ENCODE measurements around the gene DYNLT2.
A peak's percentile ranks its signal among the peaks of the same experiment; 100 is the strongest.

DNA sequence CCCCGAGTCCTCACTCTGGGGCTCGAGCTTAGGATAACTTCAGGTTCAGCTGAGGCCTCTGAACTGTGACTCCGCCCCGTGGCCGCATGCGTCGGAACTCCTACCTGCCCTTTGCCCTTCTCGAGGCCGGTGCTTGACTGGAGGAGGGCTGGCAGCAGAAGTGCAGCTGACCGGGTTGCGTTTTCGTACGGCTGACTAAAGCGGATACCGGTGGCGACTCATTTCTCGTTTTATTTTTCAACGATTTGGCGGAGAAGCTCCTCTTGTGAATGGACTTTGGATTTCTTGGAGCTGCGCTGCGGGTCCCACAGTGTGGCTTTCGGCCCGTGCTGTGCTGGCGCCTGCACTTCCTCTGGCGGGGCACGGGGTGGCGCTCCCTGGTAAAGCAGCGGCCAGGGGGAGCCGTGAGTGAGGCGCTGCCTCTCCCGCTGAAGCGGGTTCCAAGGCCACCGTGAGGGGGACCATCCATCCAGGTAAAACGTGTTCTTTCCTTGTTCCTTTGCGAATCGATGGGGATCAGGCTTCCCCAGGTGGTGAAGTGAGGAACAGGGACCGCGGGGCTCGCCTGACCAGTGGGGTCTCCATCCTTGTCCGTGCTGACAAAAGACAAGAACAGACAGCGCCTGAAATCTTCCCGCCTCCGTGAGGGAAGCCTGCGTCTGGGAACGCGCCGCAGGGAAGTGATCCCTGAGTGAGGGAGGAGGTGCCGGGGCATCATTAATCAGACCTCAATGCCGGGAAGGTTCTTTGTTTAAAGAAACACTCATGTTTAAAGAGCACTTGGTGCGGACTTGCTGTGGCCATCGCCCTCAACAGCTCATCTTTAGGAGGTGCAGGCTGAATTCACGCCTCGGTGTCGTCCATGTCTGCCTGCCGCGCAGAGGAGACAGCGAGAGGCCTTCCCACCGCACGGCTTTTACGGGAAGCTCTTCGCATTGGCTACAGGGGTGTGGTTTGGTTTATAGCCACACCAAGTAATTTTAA is 38.9 kb upstream of the DYNLT2 start:
- no peak for TF ChIP-seq EZH2 (conservative IDR thresholded peaks at IDR 0.05; ENCODE audit: low read depth, low read length)
- no peak for TF ChIP-seq TCF12 (IDR thresholded peaks at IDR 0.05)
- TF ChIP-seq TCF12 (CRISPR knock-in tag; IDR thresholded peaks at IDR 0.05), result peak; percentile 78

All from HepG2 (cell line).